ENCODE measurements around the gene FMNL3. TPM values are rescaled to one million over a fixed set of nuclear protein-coding genes. Genes with fewer than 3 reads are reported as not detected.

The FMNL3 gene
- total RNA-seq, 1 donor from 2014 or later, result 21.1 TPM

DNA sequence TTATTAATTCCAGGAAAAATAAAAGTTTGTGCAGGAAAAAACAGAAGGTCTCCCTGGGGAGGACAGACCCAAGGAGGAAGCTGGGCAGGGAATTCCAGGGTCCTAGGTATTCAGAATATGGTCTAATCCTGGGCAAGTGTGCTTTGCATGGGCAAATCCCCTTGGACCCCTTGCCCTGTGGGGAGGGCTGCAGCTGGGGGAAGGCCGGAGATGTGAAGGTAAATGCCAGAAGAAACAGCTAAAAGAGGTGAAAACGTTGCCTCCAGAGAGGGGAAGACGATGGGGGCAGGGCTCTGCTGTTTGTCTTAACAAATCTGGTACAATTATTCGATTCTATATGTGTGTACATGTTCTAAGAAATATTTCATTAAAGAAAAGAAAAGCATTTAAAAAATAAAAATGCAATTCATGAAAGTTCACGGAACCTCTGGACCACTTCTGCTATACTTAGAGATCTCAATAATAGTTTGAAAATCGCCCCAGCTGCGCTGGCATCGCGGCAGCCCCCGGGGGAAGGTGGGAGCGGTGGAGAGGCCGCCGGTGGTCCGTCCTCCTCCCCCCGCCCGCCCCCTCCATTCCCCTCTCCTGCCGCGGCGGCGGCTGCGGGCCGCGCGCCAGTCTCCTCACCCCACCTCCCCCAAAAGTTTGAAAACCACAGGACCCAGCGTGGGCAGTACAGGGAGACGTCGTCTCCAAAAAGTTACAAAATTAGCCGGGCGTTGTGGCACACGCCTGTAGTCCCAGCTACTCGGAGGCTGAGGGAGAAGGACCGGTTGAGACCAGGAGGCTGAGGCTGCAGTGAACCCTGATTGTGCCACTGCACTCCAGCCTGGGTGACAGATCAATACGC is 85.3 kb downstream of the FMNL3 start:
- Mint-ChIP-seq H3K4me1 (ENCODE audit: unreplicated experiment) (peaks cover 30% of the 10 kb centered on the region), H3K4me3 (peak overlapping the region; percentile 92), H3K27ac (peak overlapping the region; percentile 88), H3K36me3 (no peaks in the 10 kb centered on the region), H3K27me3 (peaks cover 3% of the 10 kb centered on the region), H3K9me3 (no peaks in the 10 kb centered on the region)
- DNase-seq (ENCODE audit: extremely low spot score, unreplicated experiment), result no peak
- TF ChIP-seq, protein P1, sequence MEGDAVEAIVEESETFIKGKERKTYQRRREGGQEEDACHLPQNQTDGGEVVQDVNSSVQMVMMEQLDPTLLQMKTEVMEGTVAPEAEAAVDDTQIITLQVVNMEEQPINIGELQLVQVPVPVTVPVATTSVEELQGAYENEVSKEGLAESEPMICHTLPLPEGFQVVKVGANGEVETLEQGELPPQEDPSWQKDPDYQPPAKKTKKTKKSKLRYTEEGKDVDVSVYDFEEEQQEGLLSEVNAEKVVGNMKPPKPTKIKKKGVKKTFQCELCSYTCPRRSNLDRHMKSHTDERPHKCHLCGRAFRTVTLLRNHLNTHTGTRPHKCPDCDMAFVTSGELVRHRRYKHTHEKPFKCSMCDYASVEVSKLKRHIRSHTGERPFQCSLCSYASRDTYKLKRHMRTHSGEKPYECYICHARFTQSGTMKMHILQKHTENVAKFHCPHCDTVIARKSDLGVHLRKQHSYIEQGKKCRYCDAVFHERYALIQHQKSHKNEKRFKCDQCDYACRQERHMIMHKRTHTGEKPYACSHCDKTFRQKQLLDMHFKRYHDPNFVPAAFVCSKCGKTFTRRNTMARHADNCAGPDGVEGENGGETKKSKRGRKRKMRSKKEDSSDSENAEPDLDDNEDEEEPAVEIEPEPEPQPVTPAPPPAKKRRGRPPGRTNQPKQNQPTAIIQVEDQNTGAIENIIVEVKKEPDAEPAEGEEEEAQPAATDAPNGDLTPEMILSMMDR (conservative IDR thresholded peaks at IDR 0.05), result no peak

GRCh38 chr12:49619286-49619685 is 87.9 kb downstream of the FMNL3 start:
- no peaks in the 10 kb centered on the region for H3K9me3 Mint-ChIP-seq
- DNase-seq (ENCODE audit: extremely low spot score, unreplicated experiment), result no peak
- TF ChIP-seq, protein P1 (conservative IDR thresholded peaks at IDR 0.05), result no peak
- H3K27me3 Mint-ChIP-seq, result peaks cover 3% of the 10 kb centered on the region
- H3K36me3 Mint-ChIP-seq, result no peaks in the 10 kb centered on the region
- peak overlapping the region; percentile 63 for H3K4me3 Mint-ChIP-seq
- H3K4me1 Mint-ChIP-seq (ENCODE audit: unreplicated experiment), result peaks cover 24% of the 10 kb centered on the region
- no peak overlapping the region for H3K27ac Mint-ChIP-seq

- TF ChIP-seq, protein P1 (conservative IDR thresholded peaks at IDR 0.05), result no peak
- Mint-ChIP-seq H3K9me3 (no peaks in the 10 kb centered on the region), H3K27me3 (peaks cover 3% of the 10 kb centered on the region), H3K27ac (no peak overlapping the region), H3K4me3 (no peak overlapping the region), H3K36me3 (no peaks in the 10 kb centered on the region), H3K4me1 (ENCODE audit: unreplicated experiment) (peaks cover 19% of the 10 kb centered on the region)
- no peak for DNase-seq (ENCODE audit: extremely low spot score, unreplicated experiment)
These were observed 88.6 kb downstream of the FMNL3 start for GRCh38 chr12:49618576-49618975.

DNA sequence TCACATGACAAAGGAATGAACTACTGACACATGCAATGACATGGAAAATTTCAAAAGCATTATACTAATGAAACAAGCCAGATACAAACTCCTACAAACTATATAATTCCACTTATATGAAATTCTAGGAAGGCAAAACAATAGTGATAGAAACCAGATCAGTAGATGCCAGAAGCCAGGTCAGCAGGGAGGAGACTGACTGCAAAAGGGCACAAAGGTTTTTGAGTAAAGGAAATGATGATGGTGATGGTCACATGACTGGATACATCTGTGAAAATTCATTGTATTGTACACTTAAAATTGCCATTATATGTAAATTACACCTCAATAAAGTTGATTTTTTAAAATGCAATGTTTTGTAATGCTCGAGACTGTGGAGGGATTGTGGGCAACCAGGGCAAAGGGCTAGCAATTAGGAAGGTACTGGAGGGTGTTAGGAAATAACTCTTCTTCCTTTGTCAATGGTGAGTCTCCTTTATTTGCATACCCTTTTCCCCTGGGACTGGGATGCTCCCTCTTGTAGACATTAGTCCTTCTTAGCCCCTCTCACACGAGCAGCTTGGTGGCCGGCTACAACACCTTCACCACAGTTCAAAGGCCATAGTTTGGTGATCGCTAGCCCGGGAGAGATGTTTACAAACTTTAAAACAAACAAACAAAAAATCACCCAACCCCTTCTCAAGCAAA is 90.5 kb downstream of the FMNL3 start:
- TF ChIP-seq, protein P1 (conservative IDR thresholded peaks at IDR 0.05), result no peak
- Mint-ChIP-seq H3K4me1 (ENCODE audit: unreplicated experiment) (peaks cover 18% of the 10 kb centered on the region), H3K27ac (no peak overlapping the region), H3K9me3 (no peaks in the 10 kb centered on the region), H3K36me3 (no peaks in the 10 kb centered on the region), H3K27me3 (peaks cover 3% of the 10 kb centered on the region), H3K4me3 (no peak overlapping the region)
- DNase-seq (ENCODE audit: extremely low spot score, unreplicated experiment), result no peak

- Mint-ChIP-seq H3K36me3 (no peaks in the 10 kb centered on the region), H3K4me3 (no peak overlapping the region), H3K27ac (no peak overlapping the region), H3K27me3 (peaks cover 3% of the 10 kb centered on the region), H3K4me1 (ENCODE audit: unreplicated experiment) (peaks cover 12% of the 10 kb centered on the region), H3K9me3 (no peaks in the 10 kb centered on the region)
- TF ChIP-seq, protein P1 (conservative IDR thresholded peaks at IDR 0.05), result no peak
- no peak for DNase-seq (ENCODE audit: extremely low spot score, unreplicated experiment)
These were observed 91.5 kb downstream of the FMNL3 start for GRCh38 chr12:49615725-49616124.

All from type B pancreatic cell (in vitro differentiated cells).